EH (cell line): ENCODE measurements around the gene RELB.
"Not testable (repeated sequence)": the region's sequence is repeated elsewhere in the genome, so short reads cannot be mapped to it uniquely, and the experiment has no call there.

Source experiments
- DNase-seq: peaks from one replicate; pipeline ENCODE4 v3.0.0-alpha.2; 2015; ENCODE audit warnings: low read depth

Gene RELB

GRCh38 chr19:44987148-44987675 lies 14.1 kb upstream of the RELB start:
- DNase-seq, result no peak

GRCh38 chr19:44988273-44988672 lies 13.0 kb upstream of the RELB start:
- DNase-seq, result no peak

GRCh38 chr19:44988896-44989556 lies 12.2 kb upstream of the RELB start:
- DNase-seq, result peak; percentile 73

- no peak for DNase-seq
Measured at GRCh38 chr19:44990459-44990858, 10.8 kb upstream of the RELB start.

- DNase-seq, result no peak
Measured at GRCh38 chr19:44990966-44991365, 10.3 kb upstream of the RELB start.

- no peak for DNase-seq
Measured at GRCh38 chr19:44992336-44993163, 8.7 kb upstream of the RELB start.

DNA sequence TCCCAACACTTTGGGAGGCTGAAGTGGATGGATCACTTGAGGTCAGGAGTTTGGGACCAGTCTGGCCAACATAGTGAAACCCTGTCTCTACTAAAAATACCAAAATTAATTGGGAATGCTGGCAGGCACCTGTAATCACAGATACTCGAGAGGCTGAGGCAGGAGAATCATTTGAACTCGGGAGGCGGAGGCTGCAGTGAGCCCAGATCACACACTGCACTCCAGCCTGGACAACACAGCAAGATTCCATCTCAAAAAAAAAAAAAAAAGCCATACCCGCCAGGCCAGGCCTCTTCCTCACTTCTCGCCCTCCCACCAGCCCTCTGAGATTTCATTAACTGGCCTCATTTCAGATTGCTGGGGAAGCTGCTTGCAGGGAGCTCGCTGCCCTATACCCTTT lies 7.7 kb upstream of the RELB start:
- DNase-seq, result no peak

- DNase-seq, result no peak
Measured at GRCh38 chr19:44993926-44994537, 7.2 kb upstream of the RELB start.

GRCh38 chr19:44998025-44998424 lies 3.2 kb upstream of the RELB start:
- no peak for DNase-seq

- not testable (repeated sequence) for DNase-seq
Measured at GRCh38 chr19:44999131-44999925, 1.9 kb upstream of the RELB start.

GRCh38 chr19:45000665-45001064 lies 599 bp upstream of the RELB start:
- DNase-seq, result not testable (repeated sequence)

DNA sequence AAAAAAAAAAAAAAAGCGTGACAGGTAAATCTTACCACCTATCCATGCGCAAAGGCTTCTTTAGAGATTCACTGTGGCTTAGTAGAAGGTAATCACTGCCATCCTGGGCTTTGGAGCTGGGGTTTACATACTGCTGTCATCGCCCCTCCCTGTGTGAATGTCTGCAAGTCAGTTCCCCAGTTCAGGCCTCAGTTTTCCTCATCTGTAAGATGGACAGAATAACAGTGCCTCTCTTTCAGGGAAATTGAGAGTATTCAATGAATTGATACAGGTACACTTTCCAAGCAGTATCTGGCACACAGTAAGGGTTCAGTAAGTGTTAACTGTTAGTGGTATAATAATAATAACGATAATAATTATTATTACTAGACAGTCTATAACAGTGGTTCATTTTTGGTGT lies 2.2 kb downstream of the RELB start:
- no peak for DNase-seq

DNA sequence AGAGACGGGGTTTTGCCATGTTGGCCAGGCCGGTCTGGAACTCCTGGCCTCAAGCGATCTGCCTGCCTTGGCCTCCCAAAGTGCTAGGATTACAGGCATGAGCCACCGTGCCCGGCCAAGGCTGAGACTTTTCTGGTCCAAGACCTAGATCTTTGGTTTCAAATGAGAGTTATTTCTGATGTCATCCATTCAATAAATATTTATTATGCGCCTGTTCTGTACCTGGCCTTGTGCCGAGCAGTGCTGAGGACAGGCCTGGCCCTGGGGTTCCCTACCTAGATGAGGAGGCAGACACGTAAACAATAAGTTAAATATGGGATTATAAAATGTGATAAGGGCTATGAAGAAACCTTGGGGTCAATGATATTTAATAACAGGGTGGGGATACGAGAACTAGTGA lies 4.5 kb downstream of the RELB start:
- DNase-seq, result no peak

DNA sequence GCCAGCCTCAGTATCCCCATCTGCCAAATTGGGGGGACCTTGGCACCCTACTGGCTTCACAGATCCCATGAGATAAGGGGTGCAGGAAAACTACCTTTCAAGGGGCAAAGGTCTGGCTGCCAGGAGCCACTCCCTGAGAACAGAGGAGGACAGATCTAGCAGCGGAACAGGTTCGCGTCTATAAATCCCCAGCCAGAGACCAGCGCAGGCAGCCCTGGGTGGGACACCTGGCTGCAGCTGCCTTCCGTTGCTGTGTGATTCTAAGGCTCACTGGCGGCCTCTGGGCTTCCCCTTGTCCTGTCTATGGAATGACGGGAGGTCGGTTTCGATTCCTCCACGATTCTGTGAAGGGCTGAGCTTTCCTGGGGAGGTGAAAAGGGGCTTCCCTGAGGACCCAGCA lies 7.3 kb downstream of the RELB start:
- DNase-seq, result no peak

GRCh38 chr19:45009625-45010255 lies 8.5 kb downstream of the RELB start:
- no peak for DNase-seq

DNA sequence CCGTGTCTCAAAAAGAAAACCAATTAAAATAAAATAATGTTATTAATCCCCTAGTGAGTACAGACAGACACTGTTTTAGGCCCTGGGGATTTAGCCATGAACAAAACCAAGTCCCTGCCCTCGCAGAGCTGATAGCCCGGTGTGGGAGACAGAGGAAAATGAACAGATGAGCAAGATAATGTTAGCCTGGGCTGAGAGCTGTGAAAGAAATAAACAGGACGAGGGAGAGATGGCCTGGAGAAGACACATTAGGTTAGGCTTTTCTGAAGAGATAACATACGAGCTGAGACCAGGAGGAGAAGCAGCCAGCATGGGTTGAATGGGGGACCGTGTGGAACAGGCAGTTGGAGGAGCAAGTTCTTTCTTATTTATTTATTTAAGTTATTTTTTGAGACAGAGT lies 9.0 kb downstream of the RELB start:
- no peak for DNase-seq

- DNase-seq, result no peak
Measured at GRCh38 chr19:45011959-45012358, 10.7 kb downstream of the RELB start.

GRCh38 chr19:45016388-45017314 lies 15.4 kb downstream of the RELB start:
- DNase-seq, result peak; percentile 87

DNA sequence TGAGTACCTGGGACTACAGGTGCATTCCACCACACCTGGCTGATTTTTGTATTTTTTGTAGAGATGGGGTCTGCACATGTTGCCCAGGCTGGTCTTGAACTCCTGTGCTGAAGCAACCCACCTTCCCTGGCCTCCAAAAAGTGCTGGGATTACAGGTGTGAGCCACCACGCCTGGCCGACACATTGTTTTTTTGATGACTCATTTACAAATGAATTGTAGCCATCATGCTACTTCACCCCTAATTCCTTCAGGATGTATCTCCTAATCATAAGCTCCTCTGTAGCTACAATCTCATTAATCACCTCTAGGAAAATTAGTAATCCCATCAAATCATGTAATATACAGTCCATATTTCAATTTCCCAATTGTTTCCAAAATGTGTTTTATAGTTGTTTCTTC lies 17.9 kb downstream of the RELB start:
- no peak for DNase-seq

DNA sequence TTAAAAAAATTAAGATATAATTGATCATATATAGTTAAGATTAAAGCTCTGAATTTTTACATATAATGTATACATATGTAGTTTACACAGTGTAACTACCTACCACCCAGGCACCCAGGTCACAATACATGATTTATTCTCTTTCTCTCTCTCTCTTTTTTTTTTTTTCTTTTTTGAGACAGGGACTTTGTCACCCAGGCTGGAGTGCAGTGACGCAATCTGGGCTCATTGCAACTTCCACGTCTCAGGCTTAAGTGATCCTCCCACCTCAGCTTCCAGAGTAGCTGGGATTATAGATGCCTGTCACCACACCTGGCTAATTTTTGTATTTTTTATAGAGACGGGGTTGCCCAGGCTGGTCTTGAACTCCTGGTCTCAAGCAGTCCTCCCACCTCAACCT lies 18.8 kb downstream of the RELB start:
- DNase-seq, result no peak

GRCh38 chr19:45021971-45022370 lies 20.7 kb downstream of the RELB start:
- DNase-seq, result no peak
